ENCODE measurements around the gene USF2. TPM values are rescaled to one million over a fixed set of nuclear protein-coding genes. Genes with fewer than 3 reads are reported as not detected.
A peak's percentile ranks its signal among the peaks of the same experiment; 100 is the strongest.

The USF2 gene
- total RNA-seq, 1 experiment from 2014 or later = 123 TPM

GRCh38 chr19:35262101-35262761 is 6.5 kb upstream of the USF2 start:
- H3K79me2 ChIP-seq (ENCODE audit: insufficient read depth, low read length) = no peaks in the 10 kb centered on the region
- peaks cover 16 to 19% of the 10 kb centered on the region in 2 experiments for H3K4me1 Mint-ChIP-seq
- no peaks in the 10 kb centered on the region for H3K23me2 ChIP-seq (ENCODE audit: insufficient read length, low read depth, low read length, poor library complexity, severe bottlenecking)
- H3K14ac ChIP-seq (ENCODE audit: insufficient read depth, low read length) = no peak overlapping the region
- no peaks in the 10 kb centered on the region for H4K20me1 ChIP-seq (ENCODE audit: control insufficient read depth, insufficient read depth, insufficient read length)
- H3K27ac Mint-ChIP-seq = peak overlapping the region in 2 of 3 experiments; percentile 28 to 77; a peak in 3 of 7 replicates
- no peak for TF ChIP-seq CTCF (conservative IDR thresholded peaks at IDR 0.05)
- no peak overlapping the region for H2AK5ac ChIP-seq (ENCODE audit: insufficient read length, low read length)
- peaks cover 23 to 84% (median 76%) of the 10 kb centered on the region in 3 experiments for H3K36me3 Mint-ChIP-seq (ENCODE audit: insufficient read depth in 1 of 3, low read depth in 3 of 3)
- whole genome bisulfite sequencing (ENCODE audit: extremely low coverage, insufficient read length, low lambda C conversion rate) = no CpG with 5 or more reads among the region's 17 CpGs
- no peak overlapping the region for H2BK5ac ChIP-seq (ENCODE audit: insufficient read length, low read length)
- peak; percentile 23 for DNase-seq
- no peak overlapping the region for H2BK12ac ChIP-seq (ENCODE audit: insufficient read length, low read depth, low read length)
- H3K9me3 Mint-ChIP-seq = no peaks in the 10 kb centered on the region
- no peaks in the 10 kb centered on the region for H3K4me1 ChIP-seq (ENCODE audit: insufficient read depth, low read length)
- no peak overlapping the region for H3K4ac ChIP-seq (ENCODE audit: low read depth, low read length)
- no peak overlapping the region for H2AFZ ChIP-seq (ENCODE audit: low read length)
- H3K27me3 Mint-ChIP-seq (ENCODE audit: low read depth) = no peaks in the 10 kb centered on the region
- no peak overlapping the region for H2BK15ac ChIP-seq (ENCODE audit: low read depth, low read length)
- H3K4me2 ChIP-seq (ENCODE audit: insufficient read depth, insufficient read length, low read length) = no peak overlapping the region
- H3K79me1 ChIP-seq (ENCODE audit: insufficient read depth, low read depth, low read length, poor library complexity, severe bottlenecking) = no peaks in the 10 kb centered on the region
- no peak overlapping the region for H3K9ac ChIP-seq (ENCODE audit: extremely low read depth, insufficient read length, low read length)
- no peak overlapping the region for H3K56ac ChIP-seq (ENCODE audit: insufficient read length, low read depth, low read length)
- no peak overlapping the region for H3K4me3 Mint-ChIP-seq
- H3T11ph ChIP-seq (ENCODE audit: low read length) = no peak overlapping the region
- H3K18ac ChIP-seq (ENCODE audit: insufficient read length, low read depth, low read length) = no peak overlapping the region
- H3K27ac ChIP-seq (ENCODE audit: insufficient read length, low read depth, low read length) = no peak overlapping the region
- no peak overlapping the region for H2BK20ac ChIP-seq (ENCODE audit: low read depth, low read length, poor library complexity, severe bottlenecking)
- no peak overlapping the region for H4K91ac ChIP-seq (ENCODE audit: insufficient read length, low read depth, low read length)
- no peaks in the 10 kb centered on the region for H3K27me3 ChIP-seq (ENCODE audit: insufficient read depth, low read length)
- H3K9me3 ChIP-seq (ENCODE audit: control insufficient read depth, low read depth, low read length) = no peaks in the 10 kb centered on the region
- no peak overlapping the region for H3K23ac ChIP-seq (ENCODE audit: insufficient read length, low read depth, low read length)
- no peak overlapping the region for H4K5ac ChIP-seq (ENCODE audit: insufficient read length, low read depth, low read length)
- no peak overlapping the region for H4K8ac ChIP-seq (replicated peaks; ENCODE audit: insufficient read length, low read depth, low read length)
- no peak overlapping the region for H2BK120ac ChIP-seq (ENCODE audit: low read depth, low read length, poor library complexity, severe bottlenecking)
